Measurements from ENCODE around the gene CLEC16A.
"Not testable (repeated sequence)": the region's sequence is repeated elsewhere in the genome, so short reads cannot be mapped to it uniquely, and the experiment has no call there.

CLEC16A gene

GRCh38 chr16:10926867-10927266 lies 17.5 kb upstream of the CLEC16A start:
- Histone ChIP-seq H3K9me3 (ENCODE audit: control insufficient read depth, insufficient read depth, low read depth, low read length) (no peaks in the 10 kb centered on the region), H3K4me1 (ENCODE audit: control insufficient read depth, insufficient read depth, low read length) (peaks cover 2% of the 10 kb centered on the region; the same call in 1 of the 2 replicates), H3K36me3 (ENCODE audit: control insufficient read depth, insufficient read depth, low read length) (peaks cover 26% of the 10 kb centered on the region), H3K27ac (ENCODE audit: low read depth, low read length) (no peak overlapping the region), H3K4me3 (ENCODE audit: low read depth, low read length) (no peak overlapping the region), H3K27me3 (ENCODE audit: control insufficient read depth, insufficient read depth, low read length) (no peaks in the 10 kb centered on the region), H3K9ac (ENCODE audit: low read length) (no peak overlapping the region)

- Histone ChIP-seq H3K9me3 (ENCODE audit: control insufficient read depth, insufficient read depth, low read depth, low read length) (no peaks in the 10 kb centered on the region), H3K9ac (ENCODE audit: low read length) (no peak overlapping the region), H3K4me3 (ENCODE audit: low read depth, low read length) (no peak overlapping the region), H3K27ac (ENCODE audit: low read depth, low read length) (no peak overlapping the region), H3K4me1 (ENCODE audit: control insufficient read depth, insufficient read depth, low read length) (peaks cover 2% of the 10 kb centered on the region; the same call in 1 of the 2 replicates), H3K36me3 (ENCODE audit: control insufficient read depth, insufficient read depth, low read length) (peaks cover 26% of the 10 kb centered on the region), H3K27me3 (ENCODE audit: control insufficient read depth, insufficient read depth, low read length) (no peaks in the 10 kb centered on the region)
Measured at GRCh38 chr16:10927497-10928112, 16.8 kb upstream of the CLEC16A start.

DNA sequence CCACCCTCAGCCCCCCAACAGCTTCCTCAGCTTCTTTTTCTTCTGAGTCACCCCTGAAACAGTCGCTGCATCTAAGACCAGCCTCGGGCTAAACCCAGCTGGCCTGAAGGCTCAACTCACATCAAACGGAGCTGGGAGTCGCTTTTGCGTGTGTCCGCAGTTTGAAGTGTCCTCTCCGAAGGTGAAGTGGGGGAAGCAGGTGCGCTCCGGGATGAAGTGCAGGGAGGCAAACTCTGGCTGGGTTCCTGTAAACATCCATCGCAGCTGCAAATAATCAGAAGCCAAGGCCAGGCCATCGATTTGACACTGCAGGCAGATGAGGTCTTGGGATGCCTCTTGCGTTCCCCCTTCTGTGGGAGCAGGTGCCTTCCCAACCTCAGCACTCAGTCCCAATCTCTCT lies 15.3 kb upstream of the CLEC16A start:
- not testable (repeated sequence) for H3K27ac ChIP-seq (ENCODE audit: low read depth, low read length); H3K9me3 ChIP-seq (ENCODE audit: control insufficient read depth, insufficient read depth, low read depth, low read length); H3K4me3 ChIP-seq (ENCODE audit: low read depth, low read length); H3K4me1 ChIP-seq (ENCODE audit: control insufficient read depth, insufficient read depth, low read length); H3K9ac ChIP-seq (ENCODE audit: low read length); H3K27me3 ChIP-seq (ENCODE audit: control insufficient read depth, insufficient read depth, low read length)
- peaks cover 37% of the 10 kb centered on the region for H3K36me3 ChIP-seq (ENCODE audit: control insufficient read depth, insufficient read depth, low read length)

DNA sequence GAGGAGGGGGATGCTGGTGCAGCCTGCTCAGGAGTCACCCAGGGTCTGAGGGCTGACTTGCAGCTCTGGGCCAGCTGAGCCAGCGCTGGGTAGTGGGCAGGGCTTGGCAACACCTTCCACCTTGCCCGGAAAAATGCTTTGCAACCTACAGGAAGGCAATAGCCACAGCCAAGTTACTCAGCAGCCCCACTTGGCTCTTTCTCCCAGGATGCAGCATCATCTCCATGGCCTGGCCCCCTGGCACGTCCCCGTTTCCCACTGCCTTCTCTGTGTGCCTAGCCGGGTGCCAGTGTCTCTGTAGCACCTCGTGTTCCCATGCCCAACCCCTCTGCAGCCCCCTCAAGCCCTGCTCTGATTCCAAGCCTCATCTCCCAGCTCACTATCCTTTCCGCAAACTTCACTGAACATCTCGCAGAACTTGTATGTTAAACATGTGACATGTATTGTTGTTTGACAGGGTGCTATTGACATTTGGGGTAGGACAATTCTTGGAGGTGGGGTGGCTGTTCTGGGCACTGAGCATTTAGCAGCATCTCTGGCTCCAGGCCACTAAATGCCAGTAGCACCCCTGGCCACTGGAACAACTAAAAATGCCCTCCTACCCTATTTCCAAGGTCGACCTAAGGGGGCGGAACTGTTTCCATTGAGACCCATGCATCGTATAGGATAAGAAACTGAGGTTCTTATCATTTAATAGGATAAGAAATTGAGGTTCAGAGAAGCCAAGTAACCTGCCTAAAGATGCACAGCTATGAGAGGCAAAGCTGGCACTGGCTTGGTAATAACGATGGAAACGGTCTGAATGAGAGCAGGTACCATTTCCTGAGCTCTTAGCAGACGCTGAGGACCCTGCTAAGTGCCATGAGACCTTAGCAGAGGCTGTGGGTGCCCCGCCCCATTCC lies 14.3 kb upstream of the CLEC16A start:
- H3K9me3 ChIP-seq (ENCODE audit: control insufficient read depth, insufficient read depth, low read depth, low read length): no peaks in the 10 kb centered on the region
- H3K36me3 ChIP-seq (ENCODE audit: control insufficient read depth, insufficient read depth, low read length): peaks cover 37% of the 10 kb centered on the region
- no peaks in the 10 kb centered on the region for H3K4me1 ChIP-seq (ENCODE audit: control insufficient read depth, insufficient read depth, low read length)
- no peak overlapping the region for H3K4me3 ChIP-seq (ENCODE audit: low read depth, low read length)
- H3K27ac ChIP-seq (ENCODE audit: low read depth, low read length): no peak overlapping the region
- no peaks in the 10 kb centered on the region for H3K27me3 ChIP-seq (ENCODE audit: control insufficient read depth, insufficient read depth, low read length)
- no peak overlapping the region for H3K9ac ChIP-seq (ENCODE audit: low read length)

DNA sequence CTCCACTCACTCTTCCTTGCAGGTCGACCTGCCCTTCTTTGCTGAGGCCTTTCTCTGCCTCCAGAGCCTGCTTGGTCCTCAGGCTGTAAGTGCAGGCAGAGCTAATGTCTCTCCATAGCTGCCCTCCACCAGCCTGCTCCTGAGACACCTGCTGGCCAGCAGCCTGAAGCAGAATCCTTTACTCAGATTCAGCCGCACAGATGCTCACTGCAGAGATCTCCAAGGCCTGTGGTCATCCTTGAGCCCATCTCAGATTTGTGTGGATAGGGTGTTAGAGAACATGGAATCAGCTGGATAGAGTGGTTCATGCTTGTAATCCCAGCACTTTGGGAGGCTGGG lies 13.6 kb upstream of the CLEC16A start:
- Histone ChIP-seq H3K4me3 (ENCODE audit: low read depth, low read length) (no peak overlapping the region), H3K4me1 (ENCODE audit: control insufficient read depth, insufficient read depth, low read length) (no peaks in the 10 kb centered on the region), H3K9me3 (ENCODE audit: control insufficient read depth, insufficient read depth, low read depth, low read length) (no peaks in the 10 kb centered on the region), H3K36me3 (ENCODE audit: control insufficient read depth, insufficient read depth, low read length) (peaks cover 37% of the 10 kb centered on the region), H3K9ac (ENCODE audit: low read length) (no peak overlapping the region), H3K27ac (ENCODE audit: low read depth, low read length) (no peak overlapping the region), H3K27me3 (ENCODE audit: control insufficient read depth, insufficient read depth, low read length) (no peaks in the 10 kb centered on the region)

- Histone ChIP-seq H3K27me3 (ENCODE audit: control insufficient read depth, insufficient read depth, low read length) (no peaks in the 10 kb centered on the region), H3K27ac (ENCODE audit: low read depth, low read length) (no peak overlapping the region), H3K36me3 (ENCODE audit: control insufficient read depth, insufficient read depth, low read length) (peaks cover 37% of the 10 kb centered on the region), H3K4me3 (ENCODE audit: low read depth, low read length) (no peak overlapping the region), H3K9me3 (ENCODE audit: control insufficient read depth, insufficient read depth, low read depth, low read length) (no peaks in the 10 kb centered on the region), H3K4me1 (ENCODE audit: control insufficient read depth, insufficient read depth, low read length) (no peaks in the 10 kb centered on the region), H3K9ac (ENCODE audit: low read length) (no peak overlapping the region)
Measured at GRCh38 chr16:10931134-10931533, 13.2 kb upstream of the CLEC16A start.

GRCh38 chr16:10931977-10932632 lies 12.3 kb upstream of the CLEC16A start:
- Histone ChIP-seq H3K36me3 (ENCODE audit: control insufficient read depth, insufficient read depth, low read length) (peaks cover 36% of the 10 kb centered on the region), H3K4me3 (ENCODE audit: low read depth, low read length) (no peak overlapping the region), H3K27ac (ENCODE audit: low read depth, low read length) (no peak overlapping the region), H3K4me1 (ENCODE audit: control insufficient read depth, insufficient read depth, low read length) (no peaks in the 10 kb centered on the region), H3K9me3 (ENCODE audit: control insufficient read depth, insufficient read depth, low read depth, low read length) (no peaks in the 10 kb centered on the region), H3K9ac (ENCODE audit: low read length) (no peak overlapping the region), H3K27me3 (ENCODE audit: control insufficient read depth, insufficient read depth, low read length) (no peaks in the 10 kb centered on the region)

- peaks cover 26% of the 10 kb centered on the region for H3K36me3 ChIP-seq (ENCODE audit: control insufficient read depth, insufficient read depth, low read length)
- H3K9ac ChIP-seq (ENCODE audit: low read length): no peak overlapping the region
- H3K27ac ChIP-seq (ENCODE audit: low read depth, low read length): no peak overlapping the region
- no peaks in the 10 kb centered on the region for H3K9me3 ChIP-seq (ENCODE audit: control insufficient read depth, insufficient read depth, low read depth, low read length)
- H3K4me1 ChIP-seq (ENCODE audit: control insufficient read depth, insufficient read depth, low read length): no peaks in the 10 kb centered on the region
- no peaks in the 10 kb centered on the region for H3K27me3 ChIP-seq (ENCODE audit: control insufficient read depth, insufficient read depth, low read length)
- no peak overlapping the region for H3K4me3 ChIP-seq (ENCODE audit: low read depth, low read length)
Measured at GRCh38 chr16:10932959-10933710, 11.2 kb upstream of the CLEC16A start.

GRCh38 chr16:10933865-10934264 lies 10.5 kb upstream of the CLEC16A start:
- Histone ChIP-seq H3K36me3 (ENCODE audit: control insufficient read depth, insufficient read depth, low read length) (peaks cover 27% of the 10 kb centered on the region), H3K4me3 (ENCODE audit: low read depth, low read length) (no peak overlapping the region), H3K4me1 (ENCODE audit: control insufficient read depth, insufficient read depth, low read length) (no peaks in the 10 kb centered on the region), H3K9ac (ENCODE audit: low read length) (no peak overlapping the region), H3K9me3 (ENCODE audit: control insufficient read depth, insufficient read depth, low read depth, low read length) (no peaks in the 10 kb centered on the region), H3K27ac (ENCODE audit: low read depth, low read length) (no peak overlapping the region), H3K27me3 (ENCODE audit: control insufficient read depth, insufficient read depth, low read length) (no peaks in the 10 kb centered on the region)

GRCh38 chr16:10934325-10935107 lies 9.8 kb upstream of the CLEC16A start:
- peaks cover 26% of the 10 kb centered on the region for H3K36me3 ChIP-seq (ENCODE audit: control insufficient read depth, insufficient read depth, low read length)
- no peak overlapping the region for H3K9ac ChIP-seq (ENCODE audit: low read length)
- H3K4me3 ChIP-seq (ENCODE audit: low read depth, low read length): no peak overlapping the region
- no peaks in the 10 kb centered on the region for H3K9me3 ChIP-seq (ENCODE audit: control insufficient read depth, insufficient read depth, low read depth, low read length)
- no peaks in the 10 kb centered on the region for H3K4me1 ChIP-seq (ENCODE audit: control insufficient read depth, insufficient read depth, low read length)
- H3K27me3 ChIP-seq (ENCODE audit: control insufficient read depth, insufficient read depth, low read length): no peaks in the 10 kb centered on the region
- H3K27ac ChIP-seq (ENCODE audit: low read depth, low read length): no peak overlapping the region
